ENCODE measurements around the gene RASSF9.

RASSF9 gene

DNA sequence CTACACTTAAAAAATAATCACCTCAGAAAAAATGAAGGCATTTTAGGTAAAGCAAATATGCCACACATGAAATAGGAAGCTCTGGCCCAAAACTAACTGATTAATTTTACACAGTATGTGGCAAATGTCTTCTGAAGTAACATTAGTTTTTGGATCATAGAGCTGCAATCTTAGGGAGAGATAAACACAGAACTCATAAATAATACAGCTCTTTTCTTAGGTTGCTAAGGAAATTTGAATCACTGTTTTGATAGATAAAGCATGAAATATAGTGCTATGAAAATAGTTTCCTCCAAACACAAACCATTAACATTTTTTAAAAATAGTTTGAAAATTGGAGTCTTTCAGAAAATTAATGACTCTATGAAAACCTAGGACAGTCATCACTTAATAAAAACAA lies 15.0 kb downstream of the RASSF9 start:
- TF ChIP-seq, protein P1, sequence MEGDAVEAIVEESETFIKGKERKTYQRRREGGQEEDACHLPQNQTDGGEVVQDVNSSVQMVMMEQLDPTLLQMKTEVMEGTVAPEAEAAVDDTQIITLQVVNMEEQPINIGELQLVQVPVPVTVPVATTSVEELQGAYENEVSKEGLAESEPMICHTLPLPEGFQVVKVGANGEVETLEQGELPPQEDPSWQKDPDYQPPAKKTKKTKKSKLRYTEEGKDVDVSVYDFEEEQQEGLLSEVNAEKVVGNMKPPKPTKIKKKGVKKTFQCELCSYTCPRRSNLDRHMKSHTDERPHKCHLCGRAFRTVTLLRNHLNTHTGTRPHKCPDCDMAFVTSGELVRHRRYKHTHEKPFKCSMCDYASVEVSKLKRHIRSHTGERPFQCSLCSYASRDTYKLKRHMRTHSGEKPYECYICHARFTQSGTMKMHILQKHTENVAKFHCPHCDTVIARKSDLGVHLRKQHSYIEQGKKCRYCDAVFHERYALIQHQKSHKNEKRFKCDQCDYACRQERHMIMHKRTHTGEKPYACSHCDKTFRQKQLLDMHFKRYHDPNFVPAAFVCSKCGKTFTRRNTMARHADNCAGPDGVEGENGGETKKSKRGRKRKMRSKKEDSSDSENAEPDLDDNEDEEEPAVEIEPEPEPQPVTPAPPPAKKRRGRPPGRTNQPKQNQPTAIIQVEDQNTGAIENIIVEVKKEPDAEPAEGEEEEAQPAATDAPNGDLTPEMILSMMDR (conservative IDR thresholded peaks at IDR 0.05; ENCODE audit: low read depth, low read length) = no peak
- DNase-seq (ENCODE audit: low read depth) = no peak
- H3K4me3 ChIP-seq (ENCODE audit: low read length) = no peak overlapping the region

DNA sequence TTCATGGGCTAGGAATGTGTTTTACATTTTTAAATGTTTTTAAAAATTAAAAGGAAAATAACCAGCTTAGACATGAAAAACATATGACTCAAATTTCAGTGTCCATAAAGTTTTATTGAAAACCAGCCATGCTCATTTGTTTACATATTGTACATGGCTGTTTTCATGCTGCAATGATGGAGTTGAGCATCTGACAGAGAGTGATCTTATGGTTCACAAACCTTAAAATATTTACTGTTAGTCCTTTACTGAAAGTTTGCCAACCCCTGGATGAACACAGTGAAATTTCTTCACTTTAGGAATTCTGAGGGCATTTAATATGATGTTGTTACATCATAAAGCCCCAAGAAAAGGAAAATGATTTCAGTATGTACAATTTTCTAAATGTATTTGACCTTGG lies 16.1 kb downstream of the RASSF9 start:
- no peak for DNase-seq (ENCODE audit: low read depth)
- no peak overlapping the region for H3K4me3 ChIP-seq (ENCODE audit: low read length)

DNA sequence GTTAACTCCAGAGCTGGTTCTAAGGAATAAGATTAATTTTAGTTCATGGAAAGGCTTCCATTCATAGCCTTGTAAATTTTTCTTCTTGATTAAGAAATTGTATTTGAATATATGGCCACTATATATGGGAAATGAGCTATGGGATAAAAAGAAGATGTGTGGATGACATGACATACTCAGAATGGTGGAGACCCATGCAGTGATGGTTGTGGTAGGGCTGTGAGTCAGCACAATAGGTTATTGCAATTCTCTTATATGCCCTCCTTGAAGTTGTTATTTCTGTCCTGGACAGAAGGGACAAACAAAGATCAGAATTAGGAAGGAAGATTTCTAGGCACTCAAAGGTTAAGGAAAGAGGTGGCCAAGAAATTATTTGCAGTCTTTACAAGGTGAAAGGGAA lies 21.5 kb downstream of the RASSF9 start:
- DNase-seq (ENCODE audit: low read depth) = no peak
- H3K4me3 ChIP-seq (ENCODE audit: low read length) = no peak overlapping the region
- TF ChIP-seq, protein P1 (conservative IDR thresholded peaks at IDR 0.05; ENCODE audit: low read depth, low read length) = no peak

More for the DNA sequence above, 16.1 kb downstream of the RASSF9 start:
- TF ChIP-seq, protein P1 (conservative IDR thresholded peaks at IDR 0.05; ENCODE audit: low read depth, low read length) = no peak

DNA sequence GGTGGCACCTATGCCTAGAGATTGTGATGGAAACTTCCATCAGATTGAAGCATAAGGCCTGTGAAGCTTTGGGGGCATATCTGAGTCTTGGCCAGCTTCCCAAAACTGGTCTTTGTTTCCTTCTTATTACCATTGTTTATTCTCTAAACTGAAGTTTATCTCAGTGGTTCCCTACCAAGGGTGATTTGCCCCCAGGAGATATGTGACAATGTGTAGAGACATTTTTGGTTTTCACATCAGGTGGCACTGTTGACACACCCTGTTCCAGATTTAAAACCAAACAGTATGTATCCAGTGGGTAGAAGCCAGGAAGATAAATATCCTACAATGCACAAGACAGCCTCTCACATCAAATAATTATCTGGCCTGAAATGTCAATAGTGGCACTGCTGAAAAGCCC lies 22.1 kb downstream of the RASSF9 start:
- DNase-seq (ENCODE audit: low read depth) = no peak
- H3K4me3 ChIP-seq (ENCODE audit: low read length) = no peak overlapping the region
- TF ChIP-seq, protein P1 (conservative IDR thresholded peaks at IDR 0.05; ENCODE audit: low read depth, low read length) = no peak

DNA sequence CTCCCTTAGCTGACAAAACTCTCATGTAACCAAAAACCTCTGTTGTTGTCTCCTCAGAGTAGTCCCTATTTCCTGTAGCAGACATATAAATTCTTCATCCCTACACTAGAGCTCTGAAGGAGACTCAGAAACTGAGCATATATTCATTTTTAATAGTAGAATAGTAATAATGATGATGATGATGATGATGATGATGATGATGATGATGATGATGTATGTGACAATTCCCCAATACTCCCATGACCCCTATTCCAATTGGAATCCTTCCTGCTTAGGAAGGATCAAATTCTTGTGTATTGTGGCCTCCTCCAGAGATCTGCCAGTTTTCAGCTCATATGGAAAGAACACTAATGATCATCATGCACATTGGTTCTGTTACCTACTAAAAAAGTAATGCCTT lies 26.7 kb downstream of the RASSF9 start:
- H3K4me3 ChIP-seq (ENCODE audit: low read length) = no peak overlapping the region
- no peak for DNase-seq (ENCODE audit: low read depth)
- TF ChIP-seq, protein P1 (conservative IDR thresholded peaks at IDR 0.05; ENCODE audit: low read depth, low read length) = no peak

DNA sequence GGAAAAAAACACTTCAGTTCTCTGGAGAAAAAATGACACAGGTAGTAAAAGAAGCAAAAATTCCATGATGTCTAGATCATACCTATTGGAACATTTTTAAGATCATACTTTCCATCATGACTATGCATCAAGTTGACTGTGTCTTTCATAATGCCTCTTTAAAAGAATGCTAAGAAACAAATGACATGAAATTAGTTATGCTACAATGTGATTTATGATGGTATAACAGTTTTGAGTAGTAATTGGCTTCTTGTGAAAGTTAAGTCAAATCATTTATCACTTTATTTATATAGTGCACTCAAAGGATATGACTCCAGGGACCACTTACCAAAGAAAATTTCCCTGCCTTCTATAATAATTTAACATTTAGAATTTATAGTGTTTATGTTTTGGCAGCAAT lies 28.5 kb downstream of the RASSF9 start:
- TF ChIP-seq, protein P1 (conservative IDR thresholded peaks at IDR 0.05; ENCODE audit: low read depth, low read length) = no peak
- no peak overlapping the region for H3K4me3 ChIP-seq (ENCODE audit: low read length)
- no peak for DNase-seq (ENCODE audit: low read depth)

DNA sequence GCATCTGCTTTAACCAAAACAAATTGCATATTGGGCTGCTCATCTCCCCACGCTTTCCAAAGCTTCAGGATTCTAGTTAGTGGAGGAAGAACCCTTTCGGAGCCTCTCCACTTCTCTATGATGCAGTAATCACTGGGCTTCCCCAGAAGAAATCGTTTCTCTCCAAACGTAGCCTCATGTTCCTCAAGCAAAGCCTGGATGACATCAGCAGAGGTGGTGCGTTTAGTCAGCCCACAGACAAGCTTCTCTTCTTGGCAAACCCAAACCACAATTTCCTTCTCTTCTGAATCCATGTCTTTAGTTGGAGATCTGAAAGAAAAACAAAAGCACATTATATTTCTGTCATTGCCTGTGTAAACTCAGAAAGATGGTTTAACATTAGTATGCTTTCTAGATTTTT lies 30.6 kb downstream of the RASSF9 start:
- H3K4me3 ChIP-seq (ENCODE audit: low read length) = no peak overlapping the region
- no peak for DNase-seq (ENCODE audit: low read depth)
- TF ChIP-seq, protein P1 (conservative IDR thresholded peaks at IDR 0.05; ENCODE audit: low read depth, low read length) = no peak

Measured in retinal pigment epithelial cell (primary cell).